ENCODE data around the gene FUT3. TPM values are rescaled to one million over a fixed set of nuclear protein-coding genes. Genes with fewer than 3 reads are reported as not detected.

The FUT3 gene
- total and polyA plus RNA-seq, 5 experiments from 2014 or later, result 0.16 TPM; not detected in 4

GRCh38 chr19:5808120-5808816 lies 43.0 kb downstream of the FUT3 start:
- peaks cover 8 to 14% (median 13%) of the 10 kb centered on the region in 4 donors for H3K4me1 Mint-ChIP-seq
- H3K4me3 Mint-ChIP-seq, result peak overlapping the region in 1 of 10 donors; percentile 45
- H3K36me3 Mint-ChIP-seq, result no peaks in the 10 kb centered on the region
- no peaks in the 10 kb centered on the region for H3K9me3 Mint-ChIP-seq
- DNase-seq (no peak), ATAC-seq (no peak)
- H3K27me3 Mint-ChIP-seq, result peaks cover 0 to 1% (median 0%) of the 10 kb centered on the region in 5 donors
- POLR2A ChIA-PET, result interaction anchor here (0.6 to 2.8 kb wide), 2 partner anchors 20 to 847 kb away, joined by 6 to 10 read pairs; no protein-coding TSS in a partner anchor
- peak overlapping the region in 1 of 10 donors; percentile 38 for H3K27ac Mint-ChIP-seq

GRCh38 chr19:5806905-5807304 lies 44.3 kb downstream of the FUT3 start:
- Mint-ChIP-seq H3K36me3 (no peaks in the 10 kb centered on the region), H3K4me1 (peaks cover 10 to 24% (median 21%) of the 10 kb centered on the region in 4 donors), H3K9me3 (no peaks in the 10 kb centered on the region), H3K27me3 (peaks cover 0 to 4% (median under 1%) of the 10 kb centered on the region in 5 donors), H3K4me3 (peak overlapping the region in 4 of 10 donors; percentile 2 to 31 (median 4)), H3K27ac (peak overlapping the region in 6 of 10 donors; percentile 10 to 75 (median 40))
- no peak for DNase-seq
- POLR2A ChIA-PET, result interaction anchor here (1.0 kb wide), 1 partner anchor 21 kb away, joined by 5 read pairs; no protein-coding TSS in a partner anchor
- ATAC-seq, result no peak

- peaks cover 11 to 27% (median 24%) of the 10 kb centered on the region in 4 donors for H3K4me1 Mint-ChIP-seq
- H3K9me3 Mint-ChIP-seq, result no peaks in the 10 kb centered on the region
- H3K27me3 Mint-ChIP-seq, result peaks cover 0 to 6% (median 2%) of the 10 kb centered on the region in 5 donors
- peak overlapping the region in 4 of 10 donors; percentile 14 to 59 (median 30) for H3K4me3 Mint-ChIP-seq
- POLR2A ChIA-PET, result interaction anchor here (1.0 kb wide), 1 partner anchor 22 kb away, joined by 5 read pairs; no protein-coding TSS in a partner anchor
- peak overlapping the region in 3 of 10 donors; percentile 13 to 63 (median 38) for H3K27ac Mint-ChIP-seq
- ATAC-seq (no peak), DNase-seq (no peak)
- H3K36me3 Mint-ChIP-seq, result no peaks in the 10 kb centered on the region
Measured at GRCh38 chr19:5806133-5806489, 45.1 kb downstream of the FUT3 start.

GRCh38 chr19:5805462-5806132 lies 45.7 kb downstream of the FUT3 start:
- POLR2A ChIA-PET, result interaction anchor here (1.0 kb wide), 1 partner anchor 22 kb away, joined by 5 read pairs; no protein-coding TSS in a partner anchor
- peaks cover 11 to 27% (median 24%) of the 10 kb centered on the region in 4 donors for H3K4me1 Mint-ChIP-seq
- no peaks in the 10 kb centered on the region for H3K36me3 Mint-ChIP-seq
- peak overlapping the region in 5 of 10 donors; percentile 38 to 65 (median 60) for H3K27ac Mint-ChIP-seq
- peak overlapping the region; percentile 30 to 82 (median 51) for H3K4me3 Mint-ChIP-seq
- H3K27me3 Mint-ChIP-seq, result peaks cover 1 to 11% (median 4%) of the 10 kb centered on the region in 5 donors
- peak; percentile 21 to 37 for ATAC-seq
- H3K9me3 Mint-ChIP-seq, result no peaks in the 10 kb centered on the region
- peak; percentile 41 to 84 (median 63) for DNase-seq

DNA sequence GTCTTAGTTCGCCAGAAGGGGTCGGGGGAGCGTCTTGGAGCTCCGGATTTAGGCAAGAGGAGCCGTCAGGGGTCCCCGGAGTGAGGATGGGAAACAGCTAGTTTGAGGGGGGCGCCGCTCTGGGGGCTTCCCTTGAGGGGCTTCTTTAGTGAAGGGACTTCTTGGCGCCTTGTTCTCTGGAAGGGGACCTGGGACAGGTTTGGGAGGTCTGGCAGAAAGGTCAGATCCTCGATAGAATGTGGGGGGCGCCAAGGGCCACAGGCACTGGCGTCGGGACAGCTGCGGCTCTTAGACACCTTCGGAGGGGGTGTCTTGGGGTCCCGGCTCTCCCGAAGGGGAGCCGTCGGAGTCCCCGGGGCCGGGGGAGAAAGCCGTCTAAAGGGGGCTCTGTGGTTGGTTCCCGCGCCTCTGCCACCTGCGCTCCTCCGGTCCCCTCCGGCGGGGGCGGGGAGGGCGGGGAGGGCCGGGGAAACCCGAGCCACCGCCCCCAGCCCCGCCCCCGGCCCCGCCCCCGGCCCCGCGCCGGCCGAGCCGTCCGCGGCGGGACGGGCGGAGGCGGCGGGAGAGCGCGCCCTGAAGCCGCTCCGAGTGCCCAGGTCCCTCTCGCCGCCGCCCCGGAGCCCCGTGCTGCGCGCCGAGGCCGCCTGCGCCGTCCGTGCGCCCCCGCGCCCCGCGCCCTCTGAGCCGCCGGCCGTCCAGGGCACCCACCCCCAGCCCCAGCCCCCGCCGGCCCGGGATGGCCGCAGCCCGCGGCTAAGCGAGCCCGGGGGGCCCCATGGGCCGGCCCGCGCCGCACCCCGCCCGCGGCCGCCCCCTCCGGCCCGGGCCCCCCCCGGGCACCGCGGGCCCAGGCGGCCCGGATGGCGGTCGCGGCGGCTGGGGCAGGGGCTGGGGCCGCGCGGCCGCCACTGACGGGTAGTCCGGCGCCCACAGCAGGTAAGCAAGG lies 46.5 kb downstream of the FUT3 start, which contains the start of gene NRTN:
TSS of gene NRTN (plus strand) at position 552 of the 946 bp plus-strand sequence. CDS start 19,099 bp downstream, outside the sequence.
- Mint-ChIP-seq H3K27me3 (peaks cover 2 to 11% (median 9%) of the 10 kb centered on the region in 5 donors), H3K4me1 (peaks cover 11 to 27% (median 24%) of the 10 kb centered on the region in 4 donors), H3K27ac (peak within 1 kb of the TSS in 8 of 10 donors; percentile 55 to 91 (median 80)), H3K9me3 (no peaks in the 10 kb centered on the region), H3K4me3 (peak within 1 kb of the TSS; percentile 70 to 86 (median 79)), H3K36me3 (no peaks in the 10 kb centered on the region)
- ATAC-seq (peak; percentile 15 to 16), DNase-seq (peak in 4 of 10 donors; percentile 36 to 64 (median 54))
- POLR2A ChIA-PET, result interaction anchor here (0.6 to 1.8 kb wide), 10 partner anchors 14 to 1086 kb away, joined by 4 to 23 read pairs (median 6); partner anchors contain the start of genes DUS3L, NDUFA11, RANBP3 and VMAC

DNA sequence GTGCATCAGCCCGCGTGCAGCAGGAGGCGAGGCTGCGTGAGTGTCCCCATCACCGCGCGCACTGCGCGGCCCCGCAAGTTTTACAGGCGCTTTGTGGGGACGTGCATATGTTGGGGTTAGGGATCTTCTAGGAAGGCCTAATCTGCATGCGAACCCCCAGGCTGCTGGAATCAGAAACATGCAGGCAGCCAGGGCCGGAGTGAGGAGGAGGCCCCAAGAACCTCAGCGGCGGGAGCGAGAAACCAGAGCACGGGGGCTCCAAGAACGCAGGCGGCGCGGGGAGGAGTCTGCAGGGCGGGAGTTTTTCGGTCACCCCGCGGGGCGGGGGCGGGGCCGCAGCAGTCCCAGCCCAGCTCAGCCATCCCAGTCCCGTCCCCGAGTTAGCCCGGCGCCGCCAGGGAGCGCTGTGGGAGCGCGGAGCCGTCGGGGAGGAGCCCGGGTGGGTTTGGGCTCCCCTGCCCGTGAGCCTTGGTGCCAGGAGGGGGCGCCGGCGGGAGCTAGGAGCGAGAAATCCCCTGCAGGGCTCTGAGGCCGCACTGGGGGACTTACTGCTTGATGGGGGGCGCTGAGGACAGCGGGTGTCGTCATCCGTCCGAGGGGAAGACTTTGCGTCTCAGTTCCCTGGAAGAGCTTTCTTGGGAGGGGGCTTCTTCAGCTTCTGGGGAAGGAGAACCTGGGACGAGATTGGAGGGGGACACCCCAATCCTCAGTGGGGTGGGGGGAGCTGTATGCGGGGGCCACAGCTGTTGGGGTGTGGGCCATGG lies 47.3 kb downstream of the FUT3 start:
- H3K4me1 Mint-ChIP-seq, result peaks cover 14 to 27% (median 25%) of the 10 kb centered on the region in 4 donors
- H3K9me3 Mint-ChIP-seq, result no peaks in the 10 kb centered on the region
- peak overlapping the region in 8 of 10 donors; percentile 55 to 91 (median 80) for H3K27ac Mint-ChIP-seq
- peak; percentile 94 to 96 for ATAC-seq
- POLR2A ChIA-PET, result interaction anchor here (0.6 to 1.8 kb wide), 12 partner anchors 13 to 1086 kb away, joined by 3 to 23 read pairs (median 4); partner anchors contain the start of genes DENND1C, DUS3L, NDUFA11 and RANBP3
- peaks cover 6 to 18% (median 14%) of the 10 kb centered on the region in 5 donors for H3K27me3 Mint-ChIP-seq
- H3K36me3 Mint-ChIP-seq, result no peaks in the 10 kb centered on the region
- peak overlapping the region; percentile 70 to 86 (median 79) for H3K4me3 Mint-ChIP-seq
- peak; percentile 85 to 98 (median 93) for DNase-seq

- peaks cover 16 to 27% (median 25%) of the 10 kb centered on the region in 4 donors for H3K4me1 Mint-ChIP-seq
- POLR2A ChIA-PET, result interaction anchor here (0.6 to 1.8 kb wide), 9 partner anchors 12 to 678 kb away, joined by 3 to 23 read pairs (median 5); partner anchors contain the start of genes DENND1C, DUS3L, NDUFA11 and RANBP3
- peak overlapping the region in 3 of 10 donors; percentile 33 to 65 (median 37) for H3K27ac Mint-ChIP-seq
- ATAC-seq, result no peak
- H3K4me3 Mint-ChIP-seq, result peak overlapping the region; percentile 62 to 86 (median 76)
- H3K9me3 Mint-ChIP-seq, result no peaks in the 10 kb centered on the region
- no peaks in the 10 kb centered on the region for H3K36me3 Mint-ChIP-seq
- DNase-seq, result no peak
- peaks cover 7 to 24% (median 17%) of the 10 kb centered on the region in 5 donors for H3K27me3 Mint-ChIP-seq
Measured at GRCh38 chr19:5803441-5803751, 47.9 kb downstream of the FUT3 start.

DNA sequence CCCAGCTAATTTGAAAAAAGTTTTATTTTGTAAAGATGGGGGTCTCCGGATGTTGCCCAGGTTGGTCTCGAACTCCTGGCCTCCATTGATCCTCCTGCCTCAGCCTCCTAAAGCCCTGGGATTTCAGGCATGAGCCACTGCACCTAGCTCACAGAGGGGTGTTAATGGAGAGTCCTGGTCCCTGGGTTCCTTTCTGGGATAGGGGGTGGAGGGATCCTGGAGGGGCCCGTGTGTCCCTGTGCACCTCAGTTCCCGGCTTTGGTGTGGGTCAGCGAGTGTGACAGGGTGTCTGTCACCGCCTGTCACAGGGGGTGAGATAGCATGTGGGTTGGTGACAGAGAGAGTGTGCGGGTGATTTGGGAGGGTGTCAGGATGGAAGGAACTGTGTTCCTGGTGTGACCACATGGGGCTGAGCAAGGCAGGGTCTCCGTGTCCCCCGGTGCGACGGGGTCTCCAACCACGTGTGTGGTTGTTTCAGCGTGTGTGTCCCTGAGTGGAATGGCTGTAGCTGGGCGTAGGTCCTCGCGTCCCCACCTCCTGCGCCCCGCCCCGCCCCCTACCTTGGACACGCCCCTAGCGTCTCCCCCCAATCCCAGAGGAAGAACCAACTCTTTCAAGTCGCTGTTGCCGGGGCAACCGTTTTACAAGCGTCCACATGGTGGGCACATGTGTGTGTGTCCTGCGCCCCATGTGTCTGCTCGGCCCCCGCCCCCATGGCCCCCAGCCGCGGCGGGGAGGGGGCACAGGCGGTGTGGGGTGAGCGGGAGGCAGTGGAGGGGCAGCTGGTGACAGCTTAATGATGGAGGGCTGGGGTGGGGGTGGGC lies 49.2 kb downstream of the FUT3 start:
- POLR2A ChIA-PET, result no interaction called here

GRCh38 chr19:5800361-5801270 lies 50.6 kb downstream of the FUT3 start:
- Mint-ChIP-seq H3K4me1 (peaks cover 14 to 27% (median 25%) of the 10 kb centered on the region in 4 donors), H3K27me3 (peaks cover 7 to 32% (median 21%) of the 10 kb centered on the region in 5 donors), H3K36me3 (no peaks in the 10 kb centered on the region), H3K27ac (peak overlapping the region in 2 of 10 donors; percentile 11 to 18), H3K9me3 (no peaks in the 10 kb centered on the region), H3K4me3 (peak overlapping the region in 1 of 10 donors; percentile 26)
- POLR2A ChIA-PET, result no interaction called here
- ATAC-seq (no peak), DNase-seq (no peak)

More for the DNA sequence above, 49.2 kb downstream of the FUT3 start:
- DNase-seq (peak in 1 of 10 donors; percentile 32), ATAC-seq (no peak)
- H3K9me3 Mint-ChIP-seq, result no peaks in the 10 kb centered on the region
- H3K27me3 Mint-ChIP-seq, result peaks cover 7 to 32% (median 18%) of the 10 kb centered on the region in 5 donors
- peaks cover 16 to 27% (median 25%) of the 10 kb centered on the region in 4 donors for H3K4me1 Mint-ChIP-seq
- peak overlapping the region in 8 of 10 donors; percentile 55 to 83 (median 62) for H3K4me3 Mint-ChIP-seq
- H3K36me3 Mint-ChIP-seq, result no peaks in the 10 kb centered on the region
- peak overlapping the region in 2 of 10 donors; percentile 41 to 73 for H3K27ac Mint-ChIP-seq

Data from naive thymus-derived CD8-positive, alpha-beta T cell (primary cell).